K562 (cell line): ENCODE measurements around the gene NRARP. TPM values are rescaled to one million over a fixed set of nuclear protein-coding genes. Genes with fewer than 3 reads are reported as not detected.

Experiments used
- ATAC-seq: fragments of 200-7000 bp; cut with Tn5 transposase; 3 replicates; pipeline ENCODE4 v1.9.1; 2020; ENCODE audit warnings: moderate library complexity
- BruUV-seq: library from RNA; stranded (reverse); fragments of 400-500 nt; replicated peaks from 2 replicates; lab custom pipeline; 2021; lab: Mats Ljungman, UMichigan
- CTCF ChIA-PET: fragments of 300-600 bp; formaldehyde crosslinking; extraction: SDS; loops from one replicate; lab custom pipeline; 2021; ENCODE audit warnings: low intra/inter-chr PET ratio; lab: Yijun Ruan, JAX
- POLR2A ChIA-PET: fragments of 300-600, 350-650 bp; sonication (Branson Sonifier 250); formaldehyde crosslinking; extraction: SDS; loops from one replicate; lab custom pipeline; 2021; ENCODE audit warnings: antibody characterized with exemption, inconsistent platforms; lab: Yijun Ruan, JAX
- DNase-seq, 4 experiments: peaks; one replicate each; pipeline versions ENCODE4 v3.0.0 to v3.0.0-alpha.2; 2011 to 2018; ENCODE audit warnings: low spot score in 3 of 4, mixed read lengths in 3 of 4; ENCODE audit errors: extremely low read depth in 1 of 4
- FAIRE-seq: peaks from 2 replicates; lab custom pipeline; 2011; peaks lifted over from hg19 to GRCh38; lab: Jason Lieb, UNC
- H2AFZ ChIP-seq: 2 replicates; pipeline ENCODE4 v1.6.0; 2011; ENCODE audit warnings: low read depth, low read length, control low read depth, inconsistent platforms
- H3K27ac ChIP-seq: fragments of 200-600 bp; 3 replicates; pipeline ENCODE4 v1.8.0; 2011; ENCODE audit warnings: low read depth, mild to moderate bottlenecking, control low read depth, inconsistent platforms, low read length, moderate library complexity, mixed read lengths; ENCODE audit errors: extremely low read depth
- H3K27me3 ChIP-seq, 2 experiments: fragments of 300-600 bp in 1 of 2; 2 replicates in 1 of 2; 3 replicates in 1 of 2; pipeline versions ENCODE4 v1.6.0 to v1.8.0; 2011; ENCODE audit warnings: inconsistent platforms in 2 of 2, low read length in 2 of 2, mild to moderate bottlenecking in 1 of 2, mixed read lengths in 1 of 2, moderate library complexity in 1 of 2; ENCODE audit not compliant: control insufficient read depth in 2 of 2, insufficient read depth in 2 of 2
- H3K36me3 ChIP-seq: fragments of 300-600 bp; 3 replicates; pipeline ENCODE4 v1.8.0; 2011; ENCODE audit warnings: mild to moderate bottlenecking, low read length, inconsistent platforms; ENCODE audit not compliant: control insufficient read depth, insufficient read depth
- H3K4me1 ChIP-seq, 2 experiments: fragments of 200-600 bp in 1 of 2; replicated peaks in 1 of 2; 2 replicates in 1 of 2; 3 replicates in 1 of 2; pipeline versions ENCODE4 v1.5.1 to v1.8.0; 2011; ENCODE audit warnings: inconsistent platforms in 2 of 2, low read length in 2 of 2, mild to moderate bottlenecking in 1 of 2, mixed read lengths in 1 of 2, moderate library complexity in 1 of 2; ENCODE audit not compliant: control insufficient read depth in 2 of 2, insufficient read depth in 2 of 2
- H3K4me2 ChIP-seq: 2 replicates; pipeline ENCODE4 v1.6.1; 2011; ENCODE audit warnings: low read length, control low read depth, inconsistent platforms, mixed read lengths; ENCODE audit not compliant: insufficient read depth
- H3K4me3 ChIP-seq: fragments of 200-600 bp; sonication (generic), shearing (Covaris generic); 2 replicates; pipeline ENCODE4 v1.5.1; 2016; ENCODE audit warnings: control low read depth, inconsistent platforms
- H3K79me2 ChIP-seq: fragments of 200-600 bp; 3 replicates; pipeline ENCODE4 v1.8.0; 2011; ENCODE audit warnings: low read length, inconsistent platforms; ENCODE audit not compliant: control insufficient read depth, insufficient read depth
- H3K9ac ChIP-seq, 2 experiments: 2 replicates each; pipeline versions ENCODE4 v1.6.0 to v1.6.1; 2011; ENCODE audit warnings: low read depth in 2 of 2, low read length in 2 of 2, control low read depth in 1 of 2, inconsistent platforms in 1 of 2, mild to moderate bottlenecking in 1 of 2, mixed read lengths in 1 of 2; ENCODE audit not compliant: insufficient read depth in 1 of 2
- H3K9me1 ChIP-seq: one replicate; pipeline ENCODE4 v1.6.0; 2011; ENCODE audit warnings: inconsistent platforms, mild to moderate bottlenecking, low read length, moderate library complexity; ENCODE audit not compliant: control insufficient read depth, insufficient read depth
- H3K9me3 ChIP-seq: replicated peaks from 2 replicates; pipeline ENCODE4 v1.5.1; 2011; ENCODE audit warnings: low read depth, low read length, inconsistent platforms; ENCODE audit not compliant: control insufficient read depth, insufficient read depth
- H4K20me1 ChIP-seq: replicated peaks from 2 replicates; pipeline ENCODE4 v1.6.1; 2011; ENCODE audit warnings: low read length, inconsistent platforms, mixed read lengths; ENCODE audit not compliant: control insufficient read depth, insufficient read depth
- DIDO1 ChIP-seq: fragments of 450-650 bp; IDR thresholded peaks from 2 replicates; pipeline ENCODE4 v1.6.1; 2016; ENCODE audit warnings: low read depth, missing biosample characterization, missing genetic modification characterization
- DNMT1 ChIP-seq: fragments of 450-650 bp; IDR thresholded peaks from 2 replicates; pipeline ENCODE4 v1.6.1; 2016; ENCODE audit warnings: antibody characterized with exemption, mild to moderate bottlenecking
- EGR1 ChIP-seq: fragments of 450-650 bp; conservative IDR thresholded peaks from 2 replicates; pipeline ENCODE4 v1.6.1; 2017; ENCODE audit warnings: mild to moderate bottlenecking
- HMGN3 ChIP-seq: IDR thresholded peaks from 2 replicates; pipeline ENCODE4 v1.6.1; 2011; ENCODE audit warnings: borderline replicate concordance, low read depth, mild to moderate bottlenecking, mixed read lengths, low read length; ENCODE audit not compliant: insufficient read length; ENCODE audit errors: extremely low read depth
- HNRNPL ChIP-seq: fragments of 200-400 bp; formaldehyde crosslinking; IDR thresholded peaks from 2 replicates; pipeline ENCODE4 v1.6.1; 2017; ENCODE audit warnings: low read depth, mild to moderate bottlenecking, low read length
- MYNN ChIP-seq, 2 experiments: sonication (generic); formaldehyde crosslinking in 1 of 2; IDR thresholded peaks; 2 replicates each; pipeline versions ENCODE4 v1.5.0 to v1.6.1; 2016 to 2020; ENCODE audit warnings: antibody characterized with exemption in 1 of 2, missing genetic modification reagents in 1 of 2
- SMAD2 ChIP-seq: fragments of 150-350 bp; IDR thresholded peaks from 2 replicates; pipeline ENCODE4 v1.6.1; 2014; ENCODE audit warnings: low read depth, mild to moderate bottlenecking, low read length
- TAF1 ChIP-seq: IDR thresholded peaks from 2 replicates; pipeline ENCODE4 v1.6.1; 2011; ENCODE audit warnings: mild to moderate bottlenecking, low read length, moderate library complexity; ENCODE audit not compliant: insufficient read depth, control insufficient read depth, severe bottlenecking; ENCODE audit errors: extremely low read depth
- TAL1 ChIP-seq: fragments of 450-650 bp; IDR thresholded peaks from 2 replicates; pipeline ENCODE4 v1.6.1; 2016; ENCODE audit warnings: mild to moderate bottlenecking
- TBP ChIP-seq: optimal IDR thresholded peaks from 2 replicates; pipeline ENCODE3; 2011; ENCODE audit warnings: low read depth, low read length, improper control_type of control experiment
- ZBTB33 ChIP-seq: sonication (generic); formaldehyde crosslinking; IDR thresholded peaks from 2 replicates; pipeline ENCODE4 v1.8.1; 2023; ENCODE audit warnings: mild to moderate bottlenecking, missing genetic modification reagents
- WGBS: fragments of 100-300 bp; shearing (Covaris generic); methylation state at CpG from one replicate; pipeline ENCODE4 v1.1.6; 2016; ENCODE audit warnings: low coverage, mixed read lengths; ENCODE audit not compliant: insufficient coverage; ENCODE audit errors: missing lambda C conversion rate; 5-methylcytosine and 5-hydroxymethylcytosine counted together
- in situ Hi-C: fragments of 300-500 bp; cut with MboI; formaldehyde crosslinking; loops from 4 replicates; pipeline ENCODE4 v1.15.0; 2018; ENCODE audit warnings: inconsistent platforms, mixed read lengths
- intact Hi-C: fragments of 100-400 bp; cut with micrococcal nuclease; formaldehyde crosslinking; loops from 2 replicates; pipeline ENCODE4 v1.14.2; 2022
- polyA plus RNA-seq, 8 experiments: library from polyadenylated mRNA; depleted of rRNA in 4 of 8; stranded (reverse) in 5 of 8; unstranded in 3 of 8; fragments of >200 nt; fragmentation: Nextera tagmentation in 2 of 8; fragmentation: Illumina TruSeq in 1 of 8; extraction: Ambion mirVana in 2 of 8; extraction: Trizol in 1 of 8; gene quantifications; 2 replicates each; pipeline versions ENCODE4 v1.2.1 to v1.2.3, GENCODE V29; 2011 to 2014; ENCODE audit warnings: inconsistent platforms in 1 of 8, missing spikeins in 1 of 8
- total RNA-seq, 7 experiments: library from RNA; depleted of rRNA in 6 of 7; stranded (reverse); fragments of >200 nt in 6 of 7; fragmentation: Illumina TruSeq in 2 of 7; extraction: Trizol in 2 of 7; gene quantifications; 2 replicates each; pipeline versions ENCODE4 v1.2.1 to v1.2.3, GENCODE V29; 2011 to 2021; ENCODE audit warnings: low replicate concordance in 1 of 7

Gene NRARP
- total and polyA plus RNA-seq, 9 of the 15 experiments (the other 6 are each of a cell fraction or from before 2014, with no cell fraction given) = 2.0 to 24.5 (median 7.2) TPM; not detected in 2

GRCh38 chr9:137306850-137307254 is 4.8 kb upstream of the NRARP start:
- no peak for DNase-seq
- Histone ChIP-seq H3K4me3 (no peak overlapping the region), H3K4me2 (no peak overlapping the region), H3K9ac (no peak overlapping the region), H4K20me1 (peaks cover 8% of the 10 kb centered on the region; the same call in 1 of the 2 replicates), H3K27me3 (no peaks in the 10 kb centered on the region), H3K4me1 (peaks cover 25 to 91% of the 10 kb centered on the region in 2 experiments), H3K36me3 (no peaks in the 10 kb centered on the region), H2AFZ (no peak overlapping the region), H3K79me2 (no peaks in the 10 kb centered on the region; the same call in 2 of the 3 replicates), H3K9me3 (no peaks in the 10 kb centered on the region), H3K27ac (no peak overlapping the region), H3K9me1 (peaks cover 7% of the 10 kb centered on the region)
- no peak for ATAC-seq
- in situ Hi-C loops = no loop called here
- 65% methylated on average over 10 of the region's 23 CpGs for WGBS
- intact Hi-C loops = loop anchor here (10.0 kb wide), 1 partner anchor 118 kb away; the partner anchor contains the start of genes EXD3 and NOXA1
- ChIA-PET POLR2A (interaction anchor here (0.6 to 0.8 kb wide), 2 partner anchors 61 to 64 kb away, joined by 3 to 5 read pairs; no protein-coding TSS in a partner anchor), CTCF (no interaction called here)
- FAIRE-seq = no peak
- no TSS peak for BruUV-seq
- peak; percentile 18 for TF ChIP-seq HMGN3
- no peak for TF ChIP-seq EGR1

GRCh38 chr9:137306066-137306849 is 4.2 kb upstream of the NRARP start:
- Histone ChIP-seq H2AFZ (no peak overlapping the region), H3K9me3 (no peaks in the 10 kb centered on the region), H3K4me1 (peaks cover 19 to 91% of the 10 kb centered on the region in 2 experiments), H3K4me3 (no peak overlapping the region), H3K27ac (no peak overlapping the region), H3K9me1 (peaks cover 7% of the 10 kb centered on the region), H4K20me1 (peaks cover 6% of the 10 kb centered on the region; the same call in 1 of the 2 replicates), H3K27me3 (no peaks in the 10 kb centered on the region), H3K9ac (peak overlapping the region in 1 of 2 experiments; percentile 45; a peak in 1 of 4 replicates), H3K79me2 (peaks cover 5% of the 10 kb centered on the region), H3K4me2 (no peak overlapping the region), H3K36me3 (no peaks in the 10 kb centered on the region)
- no TSS peak for BruUV-seq
- no peak for ATAC-seq
- CTCF ChIA-PET = no interaction called here
- WGBS = 63% methylated on average over 14 of the region's 30 CpGs
- intact Hi-C loops (loop anchor here (10.0 kb wide), 1 partner anchor 119 kb away; the partner anchor contains the start of genes EXD3 and NOXA1), in situ Hi-C loops (no loop called here)
- DNase-seq = peak in 1 of 4 experiments; percentile 7
- FAIRE-seq = no peak
- POLR2A ChIA-PET = interaction anchor here (0.6 to 0.8 kb wide), 3 partner anchors 64 to 191 kb away, joined by 3 to 5 read pairs (median 4); no protein-coding TSS in a partner anchor
- TF ChIP-seq EGR1 (peak; percentile 62), HNRNPL (no peak), MYNN (IDR thresholded peaks at IDR 0.05) (no peak), MYNN (CRISPR knock-in tag; IDR thresholded peaks at IDR 0.05) (no peak), TBP (no peak), TAL1 (no peak), TAF1 (no peak), DIDO1 (no peak), SMAD2 (no peak), ZBTB33 (CRISPR knock-in tag) (0 out of 2 replicates have a peak, but pooled peaks have one; percentile 1), DNMT1 (no peak)
